ENCODE results near the gene RBM26.

- TF ChIP-seq, protein P1, sequence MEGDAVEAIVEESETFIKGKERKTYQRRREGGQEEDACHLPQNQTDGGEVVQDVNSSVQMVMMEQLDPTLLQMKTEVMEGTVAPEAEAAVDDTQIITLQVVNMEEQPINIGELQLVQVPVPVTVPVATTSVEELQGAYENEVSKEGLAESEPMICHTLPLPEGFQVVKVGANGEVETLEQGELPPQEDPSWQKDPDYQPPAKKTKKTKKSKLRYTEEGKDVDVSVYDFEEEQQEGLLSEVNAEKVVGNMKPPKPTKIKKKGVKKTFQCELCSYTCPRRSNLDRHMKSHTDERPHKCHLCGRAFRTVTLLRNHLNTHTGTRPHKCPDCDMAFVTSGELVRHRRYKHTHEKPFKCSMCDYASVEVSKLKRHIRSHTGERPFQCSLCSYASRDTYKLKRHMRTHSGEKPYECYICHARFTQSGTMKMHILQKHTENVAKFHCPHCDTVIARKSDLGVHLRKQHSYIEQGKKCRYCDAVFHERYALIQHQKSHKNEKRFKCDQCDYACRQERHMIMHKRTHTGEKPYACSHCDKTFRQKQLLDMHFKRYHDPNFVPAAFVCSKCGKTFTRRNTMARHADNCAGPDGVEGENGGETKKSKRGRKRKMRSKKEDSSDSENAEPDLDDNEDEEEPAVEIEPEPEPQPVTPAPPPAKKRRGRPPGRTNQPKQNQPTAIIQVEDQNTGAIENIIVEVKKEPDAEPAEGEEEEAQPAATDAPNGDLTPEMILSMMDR (IDR thresholded peaks at IDR 0.05): no peak
- TF ChIP-seq POLR2A (IDR thresholded peaks at IDR 0.05): no peak
Measured at GRCh38 chr13:79311386-79311785, 94.7 kb downstream of the RBM26 start.
